Stimulated activated CD8-positive, alpha-beta memory T cell treated with anti-CD3 and anti-CD28 coated beads, Interleukin-12 subunit alpha, Interleukin-12 subunit beta, amount 100 ng/mL, for 24 hours (primary cell): Measurements from ENCODE around the gene PLSCR2.
"Not testable (repeated sequence)": the region's sequence is repeated elsewhere in the genome, so short reads cannot be mapped to it uniquely, and the experiment has no call there.

Experiments
- DNase-seq: peaks from one replicate; pipeline ENCODE4 v3.0.0-alpha.2; 2020; ENCODE audit errors: extremely low read depth

Gene PLSCR2

DNA sequence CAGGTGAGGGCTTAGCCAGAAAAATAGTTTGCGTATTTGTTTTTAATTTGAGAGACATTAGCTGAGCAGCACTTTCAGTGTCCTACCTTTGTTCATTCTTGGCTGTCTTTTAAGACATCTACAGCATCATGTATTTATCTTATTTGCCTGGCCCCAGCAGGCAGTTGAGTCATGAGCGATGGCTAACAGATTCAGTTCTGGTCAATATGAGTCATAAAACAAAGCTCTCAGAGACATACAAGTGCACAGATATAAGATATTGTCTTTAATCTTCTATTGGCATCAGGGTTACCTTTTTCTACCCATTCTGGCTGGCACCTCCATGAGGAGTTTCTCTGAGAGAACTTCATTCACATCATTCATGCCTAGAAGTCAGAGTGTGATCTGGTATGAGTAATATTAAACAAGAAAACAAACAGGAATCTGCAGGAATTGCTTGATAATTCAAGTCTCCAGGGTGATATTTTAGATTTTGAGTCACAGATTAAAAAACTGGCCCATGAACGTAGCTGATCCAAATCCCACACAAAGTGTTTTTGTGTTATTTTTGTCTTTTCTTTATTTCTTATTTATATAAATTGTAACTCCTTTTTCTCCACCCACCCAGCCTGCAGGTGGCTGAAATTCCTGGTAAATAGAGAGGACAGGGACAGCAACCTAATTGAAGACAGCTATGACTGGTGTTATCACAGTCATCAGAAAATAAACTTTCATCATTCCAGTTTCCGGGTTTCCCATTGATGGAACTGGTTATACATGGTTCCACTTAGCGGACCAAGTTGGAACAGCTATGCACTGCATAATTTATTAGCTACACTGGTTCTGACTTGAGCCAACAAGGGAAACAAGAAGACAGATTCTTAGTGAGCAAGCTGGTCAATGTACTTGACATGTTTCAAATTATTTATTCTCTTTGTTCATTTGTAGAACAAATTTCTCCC, 47.3 kb downstream of the PLSCR2 start:
- DNase-seq = no peak

DNA sequence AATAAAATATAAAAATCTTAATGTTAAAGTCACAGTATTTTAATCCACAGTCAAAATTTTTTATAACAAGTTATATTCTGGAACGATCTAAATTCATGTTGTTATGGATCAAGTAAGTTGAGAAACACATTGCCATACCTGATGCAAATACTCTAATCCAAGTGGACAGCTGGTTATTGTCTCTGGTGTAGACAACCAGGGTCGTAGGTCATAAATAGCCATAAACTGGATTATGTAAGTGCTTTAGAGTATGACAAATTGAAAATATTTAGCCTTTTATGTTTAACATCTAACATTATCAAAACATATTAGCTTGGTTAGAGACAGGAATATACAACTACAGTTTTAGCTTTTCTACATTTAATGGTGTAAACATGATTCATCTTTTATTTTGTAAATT, 53.0 kb downstream of the PLSCR2 start:
- DNase-seq = no peak

DNA sequence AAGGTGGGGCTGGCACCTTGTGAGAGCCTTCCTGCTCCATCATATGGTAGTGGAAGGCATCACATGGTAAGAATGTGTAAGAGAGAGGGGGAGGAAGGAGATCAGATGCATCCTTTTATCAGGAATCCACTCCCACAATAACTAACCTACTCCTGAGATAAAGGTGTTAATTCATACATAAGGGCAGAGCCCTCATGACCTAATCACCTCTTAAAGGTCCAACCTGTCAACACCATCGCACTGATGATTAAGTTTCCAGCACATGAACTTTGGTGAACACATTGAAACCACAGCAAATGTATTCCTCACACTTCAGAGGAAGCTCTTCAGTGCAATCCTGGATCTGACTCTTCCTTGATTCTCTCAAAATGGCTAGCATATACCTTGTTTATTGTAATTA, 55.4 kb downstream of the PLSCR2 start:
- DNase-seq = no peak

DNA sequence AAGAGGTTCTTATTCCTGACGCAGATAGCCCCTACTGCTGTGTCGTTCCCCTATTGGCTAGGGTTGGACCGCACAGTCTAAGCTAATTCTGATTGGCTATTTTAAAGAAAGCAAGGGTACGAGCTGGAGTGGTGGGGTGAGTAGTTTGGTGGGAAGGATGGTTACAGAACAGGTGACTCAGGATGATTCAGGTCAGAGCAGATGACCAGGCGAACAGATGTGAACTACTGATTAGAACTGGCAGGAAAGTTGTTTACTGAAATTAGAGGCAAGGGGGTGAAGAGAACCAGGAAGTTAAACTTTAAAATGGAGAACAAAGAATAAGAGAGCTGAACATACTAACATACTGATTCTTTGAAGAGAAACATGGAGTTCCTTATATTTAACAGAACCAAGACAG, 56.6 kb downstream of the PLSCR2 start:
- not testable (repeated sequence) for DNase-seq

DNA sequence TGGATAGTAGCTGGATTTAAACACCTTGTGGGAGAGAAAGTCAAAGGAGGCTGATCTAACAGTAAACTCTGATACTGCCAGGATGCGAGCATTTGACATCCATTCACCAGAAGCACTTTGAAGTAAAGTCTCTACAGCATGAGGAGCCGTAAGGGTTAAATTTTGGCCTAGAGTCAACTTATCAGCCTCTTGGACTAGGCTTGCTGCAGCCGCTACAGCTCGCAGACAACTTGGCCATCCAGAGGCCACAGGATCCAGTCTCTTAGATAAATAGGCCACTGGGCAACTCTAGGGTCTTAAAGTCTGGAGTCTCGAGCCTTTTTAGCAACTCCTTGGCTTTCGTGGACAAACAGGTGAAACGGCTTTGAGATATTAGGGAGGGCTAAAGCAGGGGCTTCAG, 61.4 kb downstream of the PLSCR2 start:
- no peak for DNase-seq

DNA sequence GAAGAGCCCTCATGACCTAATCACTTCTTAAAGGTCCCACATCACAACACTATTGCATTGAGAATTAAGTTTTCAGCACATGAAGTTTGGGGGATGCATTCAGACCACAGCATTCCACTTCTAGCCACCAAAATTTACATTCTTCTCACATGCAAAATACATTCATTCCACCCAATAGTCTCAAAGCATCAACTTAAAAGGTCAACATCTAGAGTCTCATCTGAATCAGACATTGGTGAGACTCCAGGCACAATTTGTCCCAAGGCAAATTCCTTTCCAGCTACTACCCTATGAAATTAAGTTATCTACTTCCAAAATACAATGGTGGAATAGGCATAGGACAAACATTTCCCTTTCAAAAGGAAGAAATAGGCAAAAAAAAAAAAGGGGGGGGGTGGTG, 64.9 kb downstream of the PLSCR2 start:
- DNase-seq = no peak

DNA sequence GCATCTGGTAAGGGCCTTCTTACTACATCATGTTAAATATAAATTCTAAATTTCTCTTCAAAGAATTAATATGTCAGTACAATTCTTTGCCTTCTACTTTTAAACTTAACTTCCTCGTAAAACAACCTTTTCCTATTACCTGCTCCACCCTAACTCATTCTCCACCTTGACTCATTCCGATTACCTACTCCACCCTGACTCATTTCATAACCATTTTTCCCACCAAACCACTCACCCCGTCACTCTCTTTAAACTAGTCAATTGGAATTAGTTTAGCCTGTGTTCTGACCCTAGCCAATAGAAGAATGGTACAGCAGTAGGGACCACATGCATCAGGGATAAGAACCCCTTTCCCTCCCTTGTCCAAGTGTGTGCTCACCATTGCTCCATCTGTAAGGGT, 65.6 kb downstream of the PLSCR2 start:
- no peak for DNase-seq

DNA sequence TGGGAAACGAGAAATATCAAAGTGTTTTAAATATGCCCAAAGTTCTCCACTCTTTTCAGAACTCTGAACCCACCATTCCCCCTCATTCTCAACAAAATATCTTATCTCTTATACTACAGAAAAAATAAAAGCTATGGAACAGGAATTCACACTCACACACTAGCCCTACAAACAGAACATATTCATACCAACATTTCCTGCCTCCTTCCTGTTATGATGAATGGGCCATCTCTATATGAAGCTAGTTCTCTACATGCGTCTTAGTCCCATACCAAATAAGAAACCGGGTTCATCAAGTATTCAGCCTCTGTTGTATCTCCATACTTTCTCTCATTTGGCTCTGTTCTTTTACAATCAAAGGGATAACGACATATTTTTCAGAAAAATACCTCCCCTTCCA, 72.6 kb downstream of the PLSCR2 start:
- DNase-seq = no peak

DNA sequence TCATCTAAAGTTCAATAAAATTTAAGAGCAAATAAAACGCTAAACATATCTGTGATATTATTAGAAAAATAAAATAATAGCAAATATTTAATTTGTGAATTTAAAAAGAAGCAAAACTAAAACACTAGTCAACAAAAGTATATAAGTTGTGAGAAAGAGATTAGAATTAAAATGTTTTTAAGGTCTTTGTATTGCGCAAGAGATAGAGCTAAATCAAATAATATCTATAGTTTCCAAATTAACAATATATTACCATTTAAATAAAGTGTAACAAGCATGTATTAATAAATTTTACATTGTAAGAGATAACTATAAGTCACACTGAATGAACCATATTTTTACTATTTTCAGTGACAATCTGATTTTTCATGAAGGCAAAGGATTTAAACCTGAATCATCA, 74.2 kb downstream of the PLSCR2 start:
- no peak for DNase-seq

DNA sequence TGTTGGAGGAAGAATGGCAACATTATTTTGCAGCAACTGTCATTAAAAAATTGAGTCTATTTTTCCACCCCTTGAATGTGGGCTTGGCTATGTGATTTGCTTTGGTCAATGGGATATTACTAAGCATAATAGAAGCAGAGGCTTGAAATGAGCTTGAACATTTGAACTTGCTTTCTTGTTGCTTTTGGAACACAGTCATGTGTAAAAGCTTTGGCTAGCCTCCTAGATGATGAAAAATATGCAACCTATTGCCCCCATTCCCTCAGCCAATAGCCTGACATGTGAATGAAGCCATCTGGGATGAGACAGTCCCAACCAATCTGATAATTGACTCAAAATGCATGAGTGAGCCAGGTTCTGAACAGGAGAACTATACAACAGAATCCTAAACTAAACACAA, 78.4 kb downstream of the PLSCR2 start:
- DNase-seq = no peak

DNA sequence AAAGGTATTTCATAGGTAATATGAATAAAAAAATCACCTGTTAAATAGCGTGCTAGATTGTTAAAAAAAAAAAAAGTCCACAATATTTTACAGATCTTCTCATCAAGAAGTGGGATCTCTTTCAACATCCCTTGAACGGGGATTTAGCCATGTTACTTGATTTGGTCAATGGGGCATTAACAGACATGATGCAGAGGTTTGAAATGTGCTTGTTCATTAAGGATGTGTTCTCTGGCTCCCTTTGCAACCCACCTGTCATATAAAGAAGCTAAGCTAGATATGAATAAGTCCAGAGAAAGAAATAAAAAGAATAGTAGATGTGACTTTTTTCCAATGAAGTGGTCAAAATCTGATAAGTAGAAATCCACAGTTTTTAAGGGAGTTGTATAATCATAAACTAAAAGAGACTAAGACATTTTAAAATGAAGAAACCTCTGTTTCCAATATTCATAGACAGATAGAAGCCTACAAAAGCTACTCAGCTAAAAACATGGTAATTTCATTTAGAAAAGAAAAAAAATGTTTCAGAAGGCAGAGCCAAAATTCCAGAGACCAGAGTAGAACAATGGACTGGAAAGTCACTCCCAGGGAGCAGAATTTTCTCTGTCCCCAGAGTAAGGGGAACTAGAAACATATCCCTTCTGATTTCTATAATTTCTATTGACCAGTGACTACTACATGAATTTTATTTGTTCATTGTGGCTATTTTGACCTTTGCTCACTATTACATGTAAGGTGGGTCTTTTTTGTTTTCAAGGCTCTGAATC, 79.2 kb downstream of the PLSCR2 start:
- no peak for DNase-seq

DNA sequence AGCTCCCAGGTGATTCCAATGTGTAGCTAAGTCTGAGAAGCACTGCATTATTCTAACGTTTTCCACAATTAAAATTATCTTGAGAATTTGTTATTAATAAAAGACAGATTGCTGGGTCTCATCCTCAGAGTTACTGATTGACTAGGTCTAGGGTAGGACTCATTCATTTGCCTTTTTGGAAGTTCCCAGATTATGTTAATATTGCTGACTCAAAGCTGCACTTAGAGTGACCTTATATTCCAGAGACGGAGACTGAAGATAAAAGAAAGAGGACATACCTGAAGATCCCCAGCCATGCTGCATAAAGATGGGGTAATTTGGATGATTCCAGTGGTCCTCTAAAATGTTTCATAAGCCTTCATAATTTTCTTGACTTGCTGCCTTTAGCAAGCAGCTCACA, 81.8 kb downstream of the PLSCR2 start:
- DNase-seq = no peak

DNA sequence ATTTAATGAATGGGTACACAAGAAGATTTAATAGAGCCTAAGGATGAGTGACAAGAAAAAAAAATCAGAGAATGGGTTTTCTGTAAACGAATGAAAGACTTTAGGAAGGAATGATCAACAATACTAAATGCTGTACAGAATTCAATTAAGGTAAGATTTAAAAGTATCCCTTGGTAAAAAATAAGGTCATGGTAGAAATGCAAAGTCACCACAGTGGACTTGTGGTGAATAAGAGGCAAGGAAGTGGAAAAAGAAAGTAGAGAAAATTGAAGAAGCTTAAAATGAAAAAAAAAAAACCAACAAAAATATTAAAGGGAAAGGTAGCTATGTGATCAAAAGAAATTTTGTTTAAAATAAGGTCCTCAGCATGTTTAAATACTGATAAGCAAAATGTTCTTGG, 82.4 kb downstream of the PLSCR2 start:
- no peak for DNase-seq

DNA sequence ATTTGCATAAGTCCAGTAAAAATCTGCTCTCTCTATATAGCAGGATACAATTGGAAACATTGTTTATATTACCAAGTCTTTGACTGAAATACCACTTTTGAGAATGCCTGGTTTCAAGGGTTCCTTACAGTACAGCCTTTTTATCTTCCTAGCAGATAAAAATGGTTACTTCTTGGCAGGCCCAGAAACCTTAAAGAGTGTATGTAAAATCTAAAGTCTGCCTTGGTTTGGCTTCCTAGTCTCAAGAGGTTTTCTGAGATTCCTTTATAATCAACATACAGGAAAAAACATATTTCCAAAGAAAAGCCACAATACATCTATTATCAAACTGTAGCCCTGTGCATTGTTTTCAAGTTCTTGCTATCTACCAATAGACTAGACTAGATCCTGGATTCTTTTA, 84.6 kb downstream of the PLSCR2 start:
- DNase-seq = no peak
